NCI-H1417 treated with DMSO at 0.1 percent for 48 hours (cell line): ENCODE measurements around the gene IQCE.
"Not testable (repeated sequence)": the region's sequence is repeated elsewhere in the genome, so short reads cannot be mapped to it uniquely, and the experiment has no call there.

Experiments used
- DNase-seq: peaks from one replicate; lab custom pipeline; 2025; lab: John Stamatoyannopoulos, UW

The IQCE gene

DNA sequence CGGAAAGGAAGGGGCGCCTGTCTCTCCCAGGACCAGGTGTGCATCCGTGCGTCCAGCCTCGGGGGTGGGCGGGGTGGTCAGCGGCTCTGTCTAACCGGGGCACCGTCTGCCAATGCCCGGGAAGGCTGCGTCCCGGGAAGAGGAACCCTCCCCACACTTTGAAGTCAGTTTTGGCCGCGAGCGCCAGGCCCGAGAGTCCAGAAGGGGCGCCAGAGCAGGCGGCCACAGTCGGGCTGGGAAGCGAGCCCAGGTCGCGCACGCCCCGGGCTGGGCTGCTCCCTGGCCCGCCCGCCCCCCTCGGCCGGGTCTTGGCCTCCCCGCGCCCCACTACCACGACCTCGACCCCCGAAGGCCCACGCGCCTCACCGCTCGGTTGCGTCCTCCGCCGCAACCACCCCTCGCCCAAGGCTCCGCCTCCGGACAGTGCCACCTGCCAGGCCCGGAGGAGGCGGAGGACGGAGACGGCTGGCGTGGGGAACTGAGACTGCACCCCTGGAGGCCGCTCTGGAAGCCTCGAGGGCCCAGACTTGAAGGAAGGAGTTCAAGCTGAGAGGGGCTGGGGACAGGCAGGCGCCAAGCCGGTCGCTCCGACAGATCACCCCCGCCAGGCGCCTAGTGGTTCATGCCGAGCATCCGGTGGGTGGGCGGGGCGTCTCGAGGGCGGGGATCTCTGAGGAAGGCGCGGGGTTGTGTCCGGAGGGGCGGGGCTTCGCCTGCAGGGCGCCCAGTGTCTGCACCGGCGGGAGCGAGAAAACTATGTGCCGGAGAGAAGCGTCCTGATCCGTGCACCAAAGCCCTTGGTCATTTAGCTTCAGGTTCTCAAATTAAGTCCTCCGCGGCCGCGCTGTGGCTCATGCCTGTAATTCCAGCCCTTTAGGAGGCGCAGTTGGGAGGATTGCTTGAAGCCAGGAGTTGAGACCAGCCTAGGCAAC, 3.4 kb upstream of the IQCE start, which contains the start of gene BRAT1:
BRAT1 (minus strand) TSS at position 404 of the 932 bp plus-strand sequence. CDS start 1,093 bp downstream, outside the sequence.
- DNase-seq: peak; percentile 85

DNA sequence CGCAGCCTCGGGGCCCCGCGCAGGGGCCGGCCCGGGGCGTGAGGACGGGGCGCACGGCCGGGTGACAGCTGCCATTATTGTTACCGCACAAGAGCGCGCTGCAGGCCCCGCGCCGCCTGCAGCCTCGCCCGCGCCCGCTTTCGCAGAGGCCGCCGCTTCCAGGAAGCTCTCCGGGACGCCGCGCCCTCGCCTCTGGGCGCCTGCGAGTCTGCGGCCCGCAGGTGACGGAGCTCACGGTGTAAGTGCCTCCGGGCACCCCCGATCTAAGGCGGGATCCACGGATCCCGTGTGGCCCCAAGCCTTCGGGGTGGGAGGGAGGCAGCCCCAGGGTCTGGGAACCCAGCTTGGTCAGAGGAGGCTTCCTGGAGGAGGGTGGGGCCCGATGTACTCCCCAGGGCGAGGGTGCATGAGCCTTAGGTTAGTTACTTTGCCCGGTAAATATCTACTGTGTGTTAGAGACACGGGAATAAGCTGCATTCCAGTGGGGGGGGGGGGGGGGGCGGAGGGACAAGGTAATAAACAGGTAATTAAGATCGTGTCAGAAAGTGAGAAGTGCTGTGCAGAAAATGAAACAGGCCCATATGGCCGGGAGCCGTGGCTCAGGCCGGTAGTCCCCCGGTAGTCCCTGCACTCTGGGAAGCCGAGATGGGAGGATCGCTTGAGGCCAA, 638 bp downstream of the IQCE start:
- DNase-seq: no peak

DNA sequence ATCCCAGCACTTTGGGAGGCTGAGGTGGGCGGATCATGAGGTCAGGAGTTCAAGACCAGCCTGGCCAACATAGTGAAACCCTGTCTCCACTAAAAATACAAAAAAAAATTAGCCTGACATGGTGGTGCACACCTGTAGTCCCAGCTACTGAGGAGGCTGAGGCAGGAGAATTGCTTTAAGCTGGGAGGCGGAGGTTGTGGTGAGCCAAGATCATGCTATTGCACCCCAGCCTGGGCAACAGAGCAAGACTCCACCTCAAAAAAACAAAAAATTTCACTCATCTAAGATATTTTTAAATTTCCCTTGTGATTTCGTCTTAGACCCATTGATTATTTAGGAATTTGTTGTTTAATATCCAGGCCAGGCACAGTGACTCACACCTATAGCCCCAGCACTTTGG, 5.2 kb downstream of the IQCE start:
- not testable (repeated sequence) for DNase-seq

DNA sequence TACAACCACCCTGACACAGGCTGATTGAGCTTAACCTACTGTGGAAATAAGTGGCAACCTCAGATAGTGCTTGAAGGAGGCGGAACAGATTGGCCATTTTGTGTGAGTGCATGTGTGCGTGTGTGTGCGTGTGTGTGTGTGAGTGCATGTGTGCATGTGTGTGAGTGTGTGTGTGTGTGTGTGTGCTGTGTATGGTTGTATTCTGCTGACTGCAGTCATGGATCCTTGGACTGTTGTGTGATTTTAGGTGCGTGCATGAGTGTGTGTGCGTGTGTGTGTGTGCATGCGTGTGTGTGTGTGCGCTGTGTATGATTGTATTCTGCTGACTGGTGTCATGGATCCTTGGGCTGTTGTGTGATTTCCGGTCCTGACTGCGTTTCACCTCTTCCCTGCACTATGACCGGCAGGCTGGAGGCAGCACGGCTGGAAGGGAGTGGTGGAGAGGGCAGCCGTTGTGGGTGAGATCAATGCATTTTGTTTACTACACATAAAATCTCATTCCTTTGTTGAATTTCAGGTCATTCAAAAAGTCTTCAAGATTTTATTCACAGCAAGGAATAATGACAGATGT, 6.3 kb downstream of the IQCE start:
- no peak for DNase-seq

DNA sequence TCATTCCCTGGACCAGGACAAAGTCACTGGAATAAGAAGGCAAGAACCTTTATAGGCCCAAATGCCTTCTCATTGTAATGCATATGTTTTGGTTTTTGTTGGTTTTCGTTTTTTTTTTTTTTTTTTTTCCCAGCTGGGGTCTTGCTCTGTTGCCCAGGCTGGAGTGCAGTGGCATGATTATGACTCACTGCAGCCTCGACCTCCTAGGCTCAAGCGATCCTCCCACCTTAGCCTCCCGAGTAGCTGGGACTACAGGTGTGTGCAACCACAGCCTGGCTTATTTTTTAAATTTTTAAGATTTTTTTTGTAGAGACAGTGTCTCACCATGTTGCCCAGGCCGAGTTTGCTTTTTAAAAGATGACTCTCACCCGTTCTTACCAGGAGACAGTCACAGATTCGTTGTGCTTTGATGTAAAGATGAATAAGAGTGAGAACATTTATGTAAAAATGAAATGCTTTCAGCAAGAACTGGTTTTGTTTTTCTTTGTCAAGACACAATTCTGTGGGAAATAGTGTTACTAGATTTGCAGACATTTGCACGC, 7.6 kb downstream of the IQCE start:
- DNase-seq: no peak

DNA sequence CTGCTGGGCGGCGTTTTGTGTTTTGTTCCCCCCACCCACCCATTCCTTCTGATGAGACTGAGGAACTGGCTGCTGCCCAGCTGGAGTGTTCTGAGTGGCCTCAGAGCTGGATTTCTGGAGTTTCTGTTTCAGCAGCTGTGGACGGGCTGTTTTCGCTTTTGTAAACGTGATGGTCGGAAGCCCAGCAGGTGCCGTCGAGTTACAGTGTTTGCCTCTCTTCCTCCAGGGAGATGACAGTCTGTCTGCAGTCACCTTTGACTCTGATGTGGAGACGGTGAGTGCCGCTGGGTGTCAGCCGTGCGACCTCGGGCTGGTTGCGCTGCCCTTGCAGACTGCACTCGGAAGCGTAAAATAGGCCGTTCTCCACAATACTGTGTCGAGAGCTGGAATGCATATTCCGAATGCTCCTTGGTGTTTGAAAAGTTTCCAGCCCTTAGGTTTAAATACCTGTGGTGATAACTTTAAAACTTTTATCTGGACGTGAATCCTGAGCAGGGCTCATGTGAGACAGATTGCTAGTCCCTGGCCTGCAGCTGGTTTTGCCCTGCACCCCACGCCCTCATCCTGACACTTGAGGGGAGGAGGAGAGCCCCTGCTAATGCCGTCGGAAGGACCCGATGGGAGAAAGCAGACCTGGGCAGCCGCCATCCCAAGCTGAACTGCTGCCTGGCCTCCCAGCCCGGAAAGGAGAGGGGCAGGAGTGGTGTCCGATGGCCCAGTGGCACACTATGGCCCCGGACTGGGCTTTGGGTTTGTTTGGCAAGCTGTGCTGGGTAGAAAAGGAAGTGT, 8.3 kb downstream of the IQCE start:
- no peak for DNase-seq

DNA sequence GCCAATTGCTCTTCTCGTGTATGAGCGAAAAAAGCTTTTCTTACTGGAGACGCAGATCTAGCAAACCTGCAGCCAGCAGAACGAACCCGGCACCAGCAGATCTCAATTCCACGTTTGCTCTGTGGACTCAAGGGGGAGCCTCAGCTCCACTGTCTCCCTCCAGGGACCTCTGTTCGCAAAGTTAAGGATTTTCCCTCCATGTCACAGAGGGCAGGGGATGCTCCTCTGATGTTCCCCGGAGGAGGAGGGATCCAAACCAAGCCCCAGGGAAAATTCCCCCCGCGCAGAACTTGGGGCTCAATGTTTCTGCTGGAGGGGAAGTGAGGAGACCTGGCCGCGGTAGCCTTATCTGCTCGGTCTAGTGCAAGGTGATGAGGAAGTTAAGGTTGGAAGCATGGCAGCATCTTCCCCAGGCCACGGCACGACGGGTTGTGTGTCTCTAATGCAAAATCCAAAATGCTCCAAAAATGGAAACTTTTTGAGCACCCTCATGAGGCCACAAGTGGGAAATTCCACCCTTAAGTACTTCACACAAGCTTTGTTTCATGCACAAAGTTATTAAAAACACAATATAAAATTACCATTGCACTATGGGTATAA, 9.0 kb downstream of the IQCE start:
- no peak for DNase-seq

DNA sequence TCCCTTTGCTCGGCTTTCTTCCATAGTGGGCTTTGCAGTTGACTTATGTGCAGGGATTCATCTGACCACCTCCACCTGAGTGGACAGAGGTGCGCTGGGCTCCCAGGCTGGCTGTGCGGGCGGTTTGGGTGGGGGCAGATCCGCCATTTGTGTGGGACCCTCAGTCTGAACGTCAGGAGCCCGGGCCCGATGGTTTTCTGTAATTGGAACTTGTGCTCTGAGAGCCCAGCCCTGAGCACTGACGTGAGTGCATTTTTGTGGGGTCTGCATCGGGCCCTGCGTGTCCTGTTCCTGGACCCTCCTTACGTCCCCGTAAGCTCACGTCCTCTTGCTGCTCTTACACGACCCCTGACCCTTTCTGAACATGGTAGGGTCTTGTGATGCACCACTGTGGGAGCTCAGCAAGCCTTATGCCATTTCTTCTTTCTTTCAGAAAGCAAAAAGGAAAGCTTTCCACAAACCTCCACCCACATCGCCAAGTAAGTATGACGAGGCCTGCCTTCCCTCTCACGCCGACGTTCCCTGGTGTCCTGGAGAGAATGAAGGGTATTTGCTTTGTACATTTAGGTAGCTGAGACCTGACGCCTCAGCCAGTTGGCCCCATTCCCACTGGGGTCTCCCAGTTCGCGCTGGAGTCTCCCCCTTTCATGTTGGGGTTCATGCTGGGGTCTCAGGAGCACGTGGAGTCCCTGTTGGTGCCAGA, 9.9 kb downstream of the IQCE start:
- no peak for DNase-seq

DNA sequence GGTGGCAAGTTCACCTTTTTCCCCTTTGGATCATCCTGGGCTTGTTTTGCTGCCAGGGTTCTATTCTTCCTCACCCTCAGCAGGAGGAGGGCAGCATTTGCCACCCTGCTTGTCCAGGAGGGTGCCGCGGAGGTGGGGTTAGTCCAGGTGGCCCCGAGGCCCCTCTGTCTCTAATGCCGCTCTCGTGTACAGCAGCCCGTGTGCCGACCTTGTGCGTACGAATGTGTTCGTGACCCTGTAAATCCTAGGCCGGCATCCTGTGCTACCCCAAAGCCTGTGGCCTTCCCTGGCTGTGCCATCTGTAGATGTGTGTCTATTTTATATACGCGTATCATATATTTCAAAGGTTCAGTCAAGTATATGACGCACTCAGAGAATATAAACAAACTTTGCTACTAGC, 10.6 kb downstream of the IQCE start:
- no peak for DNase-seq

DNA sequence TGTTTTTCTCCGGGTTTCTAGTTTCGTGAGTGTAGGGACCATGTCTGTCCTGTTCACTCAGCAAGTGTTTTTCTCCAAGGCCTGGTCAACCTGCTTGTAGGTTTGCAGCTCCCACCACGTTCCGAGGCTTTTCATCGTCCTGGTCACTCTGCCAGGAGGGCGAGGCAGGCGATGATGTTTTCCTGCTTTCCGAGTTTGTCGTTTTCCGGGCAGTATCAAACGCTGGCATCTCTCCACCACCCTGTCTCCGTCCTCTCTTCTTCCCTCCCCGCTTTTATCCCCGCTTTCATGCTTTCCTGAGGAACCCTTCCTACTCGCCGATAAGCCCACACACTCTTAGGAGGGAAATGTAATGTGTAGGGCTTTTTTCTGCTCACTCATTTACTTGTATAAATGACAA, 11.2 kb downstream of the IQCE start:
- DNase-seq: no peak

DNA sequence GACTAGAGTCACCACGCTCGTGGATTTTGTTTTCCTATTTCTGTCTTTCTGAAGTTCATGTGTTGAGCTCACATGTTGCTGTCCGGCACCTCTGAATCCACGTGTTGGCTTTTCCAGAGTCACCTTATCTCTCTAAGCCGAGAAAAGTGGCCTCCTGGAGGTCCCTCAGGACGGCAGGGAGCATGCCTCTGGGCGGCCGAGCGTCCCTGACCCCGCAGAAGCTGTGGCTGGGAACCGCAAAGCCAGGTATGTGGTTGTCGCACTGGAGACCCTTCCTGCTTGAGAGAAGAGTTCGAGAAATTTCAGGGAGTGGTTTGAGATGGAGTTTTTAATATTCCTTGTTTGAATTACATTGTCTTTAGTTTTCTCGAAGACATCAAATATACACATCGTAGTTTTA, 12.6 kb downstream of the IQCE start:
- no peak for DNase-seq

DNA sequence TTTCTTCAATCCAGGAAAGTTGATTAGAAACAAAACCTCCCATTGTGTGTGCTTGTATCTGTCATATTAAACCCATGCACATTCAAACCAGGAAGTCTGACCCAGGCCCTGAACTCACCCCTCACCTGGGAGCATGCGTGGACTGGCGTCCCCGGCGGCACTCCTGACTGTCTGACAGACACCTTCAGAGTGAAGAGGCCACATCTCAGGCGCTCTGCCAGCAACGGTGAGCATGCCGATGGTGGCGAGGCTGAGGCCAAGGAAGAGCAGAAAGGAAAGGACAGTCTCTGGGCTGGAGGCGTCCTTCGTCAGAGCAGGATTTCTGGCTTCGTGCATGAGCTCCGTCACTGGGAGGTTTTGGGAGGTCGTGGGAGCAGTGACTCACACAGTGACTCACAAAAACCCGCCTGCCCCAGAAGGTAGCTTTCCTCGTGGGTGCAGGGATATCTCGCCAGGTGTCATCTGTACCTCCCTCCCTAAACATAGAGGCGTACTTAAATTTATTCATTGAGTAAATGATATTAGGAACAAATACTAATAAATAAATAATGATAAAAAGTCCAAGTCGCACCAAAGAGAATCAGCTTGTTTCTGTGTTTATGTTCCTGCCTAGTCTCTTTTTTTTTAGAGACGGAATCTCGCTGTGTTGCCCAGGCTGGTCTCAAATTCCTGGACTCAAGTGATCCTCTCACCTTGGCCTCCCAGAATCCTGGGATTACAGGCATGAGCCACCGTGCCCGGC, 13.5 kb downstream of the IQCE start:
- no peak for DNase-seq

DNA sequence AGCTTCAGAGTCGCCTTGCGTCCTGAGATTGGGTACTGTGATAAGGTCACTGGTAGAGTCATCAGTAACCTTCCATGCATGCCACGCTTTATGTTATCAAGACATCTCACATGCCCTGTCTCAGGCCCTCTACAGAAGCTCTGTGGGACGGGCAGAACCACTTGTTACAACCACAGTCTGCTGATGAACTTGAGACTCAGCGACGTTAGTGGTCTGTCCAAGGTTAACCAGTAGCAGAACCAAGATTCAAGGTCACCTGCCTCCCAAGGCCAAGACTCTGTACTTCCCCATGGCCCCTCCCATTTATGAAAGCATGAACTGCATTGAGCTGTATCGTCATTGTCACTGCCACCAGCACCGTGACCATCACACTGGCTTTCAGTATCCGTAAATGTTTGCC, 15.0 kb downstream of the IQCE start:
- DNase-seq: no peak

DNA sequence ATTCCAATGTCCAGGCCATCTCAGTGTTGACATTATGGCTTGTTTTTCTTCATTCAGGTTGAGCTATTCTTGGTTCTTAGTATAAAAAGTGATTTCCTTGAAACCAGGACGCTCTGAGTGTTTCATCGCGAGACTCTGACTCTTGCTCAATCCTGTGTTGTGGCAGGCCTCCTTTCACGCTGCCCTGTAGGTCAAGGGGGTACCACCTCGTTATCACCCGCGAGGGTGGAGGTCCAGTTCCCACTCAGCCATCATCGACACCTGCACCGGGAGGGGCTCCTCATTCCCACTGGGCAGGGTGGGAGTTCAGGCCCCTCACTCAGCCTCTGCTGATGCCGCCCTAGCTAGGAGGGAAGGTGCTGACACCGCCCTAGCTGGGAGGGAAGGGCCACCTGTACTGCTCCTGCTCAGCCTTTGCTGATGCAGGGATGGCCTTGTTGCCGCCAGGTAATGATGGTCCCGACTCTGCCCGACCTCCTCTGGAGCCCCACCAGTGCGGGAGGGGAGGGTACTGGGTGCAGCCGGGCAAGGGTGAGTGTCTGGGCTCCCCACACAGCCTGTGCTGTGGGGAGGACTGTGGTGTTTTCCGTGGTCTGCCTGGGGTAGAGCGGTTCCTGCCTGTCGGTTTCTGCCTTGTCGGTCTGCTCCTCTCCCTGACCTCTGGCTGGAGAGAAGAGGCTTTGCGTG, 16.4 kb downstream of the IQCE start:
- no peak for DNase-seq

DNA sequence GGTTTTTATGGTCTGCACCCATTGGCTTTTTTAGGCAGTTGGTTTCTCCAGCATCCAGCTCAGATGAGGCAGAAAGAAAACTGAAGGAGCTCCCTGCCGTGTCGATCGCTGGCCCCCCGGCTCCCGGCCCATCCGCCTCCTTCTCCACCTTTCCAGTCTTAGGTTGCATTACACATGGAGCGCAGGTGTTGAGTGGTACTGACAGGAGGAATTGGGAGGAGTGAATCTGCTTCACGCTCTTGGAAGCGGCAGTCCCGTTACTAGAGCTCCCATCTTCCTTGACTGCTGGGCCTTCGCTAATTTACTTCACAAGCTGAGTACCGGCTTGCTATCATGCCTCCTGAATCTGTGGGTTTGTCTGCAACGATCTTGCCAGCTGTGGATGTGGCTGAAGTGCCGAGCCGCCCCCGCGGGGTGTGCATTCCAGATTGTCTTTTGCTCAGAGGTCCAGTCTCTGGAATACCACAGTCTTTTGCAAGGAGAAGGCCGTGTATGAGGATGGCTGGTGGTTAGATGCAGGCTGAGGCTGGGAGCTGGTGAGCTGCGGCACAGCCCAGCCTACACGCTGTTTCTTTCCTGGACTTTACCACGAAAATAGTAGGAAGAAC, 17.1 kb downstream of the IQCE start:
- DNase-seq: no peak

DNA sequence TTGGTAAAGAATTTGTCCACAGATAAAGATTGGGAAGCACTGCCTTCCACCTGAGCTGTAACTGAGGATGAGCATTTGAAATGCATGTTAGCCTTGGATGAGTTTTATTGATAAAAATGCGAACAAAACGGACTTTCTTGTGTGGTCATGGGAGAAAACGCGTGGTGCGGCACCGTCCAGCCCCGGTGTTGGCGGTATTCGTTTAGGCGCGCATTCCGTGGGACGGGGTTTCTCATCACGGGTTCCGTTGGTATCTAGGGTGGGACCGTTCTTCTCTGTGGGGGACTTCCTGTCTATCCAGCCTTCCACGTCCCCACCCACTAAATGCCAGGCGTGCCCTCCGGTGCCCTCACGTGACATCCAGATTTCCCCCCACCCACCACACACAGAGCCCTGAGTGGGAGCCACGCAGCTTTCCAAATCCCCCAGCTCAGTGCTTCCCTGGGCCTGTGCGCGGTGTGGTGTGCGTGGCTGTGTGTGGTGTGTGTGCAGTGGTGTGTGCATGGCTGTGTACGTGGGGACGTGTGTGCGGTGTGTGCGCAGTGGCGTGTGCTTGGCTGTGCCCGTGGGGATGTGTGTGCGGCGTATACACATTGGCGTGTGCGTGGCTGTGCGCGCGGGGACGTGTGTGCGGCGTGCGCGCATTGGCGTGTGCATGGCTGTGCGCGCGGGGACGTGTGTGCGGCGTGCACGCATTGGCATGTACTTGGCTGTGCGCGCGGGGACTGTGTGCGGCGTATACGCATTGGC, 18.1 kb downstream of the IQCE start:
- no peak for DNase-seq

DNA sequence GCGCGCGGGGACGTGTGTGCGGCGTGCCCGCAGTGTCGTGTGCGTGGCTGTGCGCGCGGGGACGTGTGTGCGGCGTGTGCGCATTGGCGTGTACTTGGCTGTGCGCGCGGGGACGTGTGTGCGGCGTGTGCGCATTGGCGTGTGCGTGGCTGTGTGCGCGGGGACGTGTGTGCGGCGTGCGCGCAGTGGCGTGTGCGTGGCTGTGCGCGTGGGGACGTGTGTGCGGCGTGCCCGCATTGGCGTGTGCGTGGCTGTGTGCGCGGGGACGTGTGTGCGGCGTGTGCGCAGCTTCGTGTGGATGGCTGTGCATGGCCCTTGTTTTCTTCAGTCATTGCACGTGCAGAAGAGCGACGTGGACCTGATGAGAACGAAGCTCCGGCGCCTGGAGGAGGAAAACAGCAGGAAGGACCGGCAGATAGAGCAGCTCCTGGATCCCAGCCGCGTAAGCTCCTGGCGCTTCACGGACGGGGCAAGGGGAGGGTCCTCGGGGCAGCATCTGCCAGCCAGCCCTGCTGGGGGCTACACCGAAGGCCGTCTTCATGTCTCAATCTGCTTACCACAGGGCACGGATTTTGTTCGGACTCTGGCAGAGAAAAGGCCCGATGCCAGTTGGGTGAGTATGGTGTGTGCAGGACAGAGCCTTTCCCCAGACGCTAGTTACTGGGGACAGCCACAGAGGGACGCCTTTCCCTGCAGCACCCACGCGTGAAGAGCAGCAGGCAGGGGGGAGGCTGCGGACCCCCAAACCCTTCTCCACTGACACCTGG, 19.3 kb downstream of the IQCE start:
- DNase-seq: no peak

DNA sequence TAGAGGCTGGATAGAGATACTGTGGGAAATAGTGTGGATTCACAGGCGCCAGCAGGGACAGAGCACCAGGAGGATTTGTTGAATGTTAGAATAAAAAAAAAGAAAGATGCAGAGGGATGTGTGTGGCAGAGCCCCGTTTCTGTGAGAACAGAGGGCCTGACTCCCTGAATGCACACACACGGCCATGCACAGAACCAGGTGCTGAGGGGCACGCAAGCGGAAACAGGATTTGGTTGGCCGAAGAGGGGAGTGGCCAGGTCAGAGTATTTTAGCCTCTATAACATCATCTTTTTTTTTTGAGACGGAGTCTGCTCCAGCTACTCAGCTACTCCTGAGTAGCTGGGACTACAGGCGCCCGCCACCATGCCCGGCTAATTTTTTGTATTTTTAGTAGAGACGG, 21.9 kb downstream of the IQCE start:
- no peak for DNase-seq
